ENCODE results near the gene ATP8A2. TPM values are rescaled to one million over a fixed set of nuclear protein-coding genes. Genes with fewer than 3 reads are reported as not detected.

Gene ATP8A2
- total RNA-seq, 6 donors from 2014 or later: 0.55 to 1.5 (median 0.87) TPM

DNA sequence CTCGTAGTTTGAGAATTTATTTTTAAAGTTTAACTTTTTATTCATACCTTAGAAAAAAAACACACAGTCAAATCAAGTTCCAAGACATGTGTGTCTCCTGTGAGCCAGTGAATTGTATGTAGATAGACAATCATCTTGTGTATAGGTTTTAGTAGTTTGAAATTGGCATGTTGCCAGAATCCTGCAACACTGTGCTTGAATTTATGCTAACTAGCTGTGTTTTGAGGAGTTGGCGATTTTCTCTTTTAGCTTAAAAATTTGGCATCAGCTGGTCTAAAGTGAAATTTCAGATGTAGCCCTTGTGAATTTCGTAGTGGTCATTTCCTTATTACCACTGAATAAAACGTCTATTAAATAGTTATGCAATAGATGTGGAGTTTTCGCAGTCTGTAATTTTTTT, 213.2 kb downstream of the ATP8A2 start:
- ATAC-seq (ENCODE audit: low FRiP score in 2 of 2): no peak
- WGBS, 2 donors: 62 to 69% methylated on average over 5 of the region's 5 CpGs
- Histone ChIP-seq H3K27ac (no peak overlapping the region), H3K27me3 (no peaks in the 10 kb centered on the region), H3K4me3 (no peak overlapping the region), H3K4me1 (no peaks in the 10 kb centered on the region), H3K9me3 (no peaks in the 10 kb centered on the region), H3K36me3 (no peaks in the 10 kb centered on the region)
- no peak for DNase-seq
- TF ChIP-seq, protein P1, sequence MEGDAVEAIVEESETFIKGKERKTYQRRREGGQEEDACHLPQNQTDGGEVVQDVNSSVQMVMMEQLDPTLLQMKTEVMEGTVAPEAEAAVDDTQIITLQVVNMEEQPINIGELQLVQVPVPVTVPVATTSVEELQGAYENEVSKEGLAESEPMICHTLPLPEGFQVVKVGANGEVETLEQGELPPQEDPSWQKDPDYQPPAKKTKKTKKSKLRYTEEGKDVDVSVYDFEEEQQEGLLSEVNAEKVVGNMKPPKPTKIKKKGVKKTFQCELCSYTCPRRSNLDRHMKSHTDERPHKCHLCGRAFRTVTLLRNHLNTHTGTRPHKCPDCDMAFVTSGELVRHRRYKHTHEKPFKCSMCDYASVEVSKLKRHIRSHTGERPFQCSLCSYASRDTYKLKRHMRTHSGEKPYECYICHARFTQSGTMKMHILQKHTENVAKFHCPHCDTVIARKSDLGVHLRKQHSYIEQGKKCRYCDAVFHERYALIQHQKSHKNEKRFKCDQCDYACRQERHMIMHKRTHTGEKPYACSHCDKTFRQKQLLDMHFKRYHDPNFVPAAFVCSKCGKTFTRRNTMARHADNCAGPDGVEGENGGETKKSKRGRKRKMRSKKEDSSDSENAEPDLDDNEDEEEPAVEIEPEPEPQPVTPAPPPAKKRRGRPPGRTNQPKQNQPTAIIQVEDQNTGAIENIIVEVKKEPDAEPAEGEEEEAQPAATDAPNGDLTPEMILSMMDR (IDR thresholded peaks at IDR 0.05): no peak
- TF ChIP-seq POLR2AphosphoS5 (IDR thresholded peaks at IDR 0.05): no peak
- TF ChIP-seq POLR2A (IDR thresholded peaks at IDR 0.05): no peak
- no peak for TF ChIP-seq EP300 (IDR thresholded peaks at IDR 0.05)

DNA sequence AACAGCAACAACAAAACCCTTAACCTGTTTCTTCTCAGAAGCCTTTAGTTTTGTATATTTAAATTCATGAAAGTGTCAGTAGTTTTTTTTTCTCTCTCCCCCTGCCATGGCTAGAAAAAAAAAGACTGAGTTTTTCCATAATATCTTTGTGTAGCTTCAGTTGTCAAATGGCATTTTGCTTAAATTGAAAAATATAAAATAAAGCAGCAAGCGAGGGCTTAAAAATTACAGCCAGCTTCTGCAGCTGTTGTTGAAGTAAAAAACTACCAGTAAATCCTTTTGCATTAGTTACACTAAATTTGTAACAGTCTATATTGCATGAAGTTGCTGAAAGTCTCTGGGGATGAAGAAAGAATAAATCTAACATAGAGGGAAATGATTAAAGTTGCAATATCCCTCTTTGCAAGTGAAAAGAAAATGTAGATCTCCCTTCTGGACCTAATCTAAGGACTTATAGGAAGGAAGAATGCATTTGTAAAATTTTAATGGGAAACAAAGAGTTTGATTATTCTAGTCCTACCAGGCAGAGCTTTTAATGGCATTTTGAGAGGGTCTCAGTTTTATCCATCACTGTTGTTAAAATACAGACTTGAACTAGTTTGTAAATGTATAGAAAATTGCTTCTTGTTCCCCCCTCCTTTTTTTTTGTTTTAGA, 215.7 kb downstream of the ATP8A2 start:
- H3K9me3 ChIP-seq: no peaks in the 10 kb centered on the region
- 71 to 82% methylated on average over 1 of the region's 1 CpG for WGBS, 2 donors
- H3K4me3 ChIP-seq: no peak overlapping the region

DNA sequence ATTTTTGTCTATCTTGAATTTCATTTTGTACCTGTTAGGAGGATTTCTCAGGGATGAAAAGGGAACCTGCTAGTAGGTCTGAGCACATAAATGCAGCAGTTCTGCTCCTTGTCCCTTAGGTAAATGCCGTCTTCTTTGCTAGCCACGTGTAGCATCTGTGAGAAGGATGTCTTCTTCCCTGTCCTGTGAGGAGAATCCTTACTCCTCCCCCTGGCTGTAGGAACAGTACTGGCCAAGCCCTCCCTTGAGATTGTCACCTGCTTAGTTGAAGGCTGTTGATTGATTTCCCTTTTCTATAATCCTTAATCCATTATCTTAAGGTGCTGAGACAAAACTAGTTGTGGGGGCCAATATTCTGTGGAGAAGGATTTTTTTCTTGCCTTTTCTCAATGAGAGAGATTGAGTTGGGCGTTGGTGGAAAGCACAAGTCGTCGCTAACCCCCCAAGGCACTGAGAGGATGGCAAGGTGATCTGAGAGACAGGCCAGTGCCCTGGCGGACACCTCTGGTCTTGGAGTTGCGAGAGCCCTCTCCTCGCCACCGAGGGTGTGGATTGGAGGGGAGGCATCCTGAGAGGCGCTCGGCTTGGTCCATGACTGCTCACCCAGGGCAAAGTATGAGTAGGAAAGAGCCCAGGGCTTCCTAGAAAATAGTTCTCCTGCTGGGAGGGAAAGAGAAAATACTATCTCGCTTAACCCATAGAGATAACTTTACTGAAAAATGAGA, 216.7 kb downstream of the ATP8A2 start:
- TF ChIP-seq, protein P1 (IDR thresholded peaks at IDR 0.05): no peak
- TF ChIP-seq POLR2AphosphoS5 (IDR thresholded peaks at IDR 0.05) (no peak), POLR2A (IDR thresholded peaks at IDR 0.05) (no peak), EP300 (IDR thresholded peaks at IDR 0.05) (no peak)
- H3K4me3 ChIP-seq: no peak overlapping the region
- H3K4me1 ChIP-seq: no peaks in the 10 kb centered on the region
- no peaks in the 10 kb centered on the region for H3K27me3 ChIP-seq
- no peak overlapping the region for H3K27ac ChIP-seq
- no peak for ATAC-seq (ENCODE audit: low FRiP score in 2 of 2)
- H3K9me3 ChIP-seq: no peaks in the 10 kb centered on the region
- peak in 1 of 2 donors; percentile 20 for DNase-seq
- 80 to 83% methylated on average over 12 of the region's 12 CpGs for WGBS, 2 donors
- H3K36me3 ChIP-seq: no peaks in the 10 kb centered on the region

More for the DNA sequence above, 215.7 kb downstream of the ATP8A2 start:
- TF ChIP-seq POLR2AphosphoS5 (IDR thresholded peaks at IDR 0.05) (no peak), POLR2A (IDR thresholded peaks at IDR 0.05) (no peak), EP300 (IDR thresholded peaks at IDR 0.05) (no peak)
- TF ChIP-seq, protein P1 (IDR thresholded peaks at IDR 0.05): no peak
- DNase-seq: no peak
- Histone ChIP-seq H3K36me3 (no peaks in the 10 kb centered on the region), H3K27me3 (no peaks in the 10 kb centered on the region), H3K4me1 (no peaks in the 10 kb centered on the region), H3K27ac (no peak overlapping the region)
- ATAC-seq (ENCODE audit: low FRiP score in 2 of 2): no peak

DNA sequence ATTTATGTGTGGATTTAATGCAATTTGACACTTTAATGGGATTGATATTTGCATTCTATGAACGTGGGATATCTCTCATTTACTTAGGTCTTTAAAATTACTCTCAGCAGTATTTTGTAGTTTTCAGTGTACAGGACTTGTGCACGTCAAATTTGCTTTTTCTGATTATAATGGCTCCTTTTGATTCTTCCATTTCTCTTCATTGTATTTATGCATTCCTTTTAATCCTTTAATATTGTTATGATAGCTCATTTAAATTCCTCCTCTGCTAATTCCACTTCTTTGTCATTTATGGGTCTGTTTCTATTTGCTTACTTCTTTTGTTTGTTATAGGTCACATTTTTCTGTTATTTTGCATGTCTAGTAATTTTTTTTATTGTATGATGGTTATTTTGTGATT, 226.6 kb downstream of the ATP8A2 start:
- Histone ChIP-seq H3K9me3 (no peaks in the 10 kb centered on the region), H3K36me3 (no peaks in the 10 kb centered on the region), H3K27me3 (no peaks in the 10 kb centered on the region), H3K27ac (no peak overlapping the region), H3K4me3 (no peak overlapping the region), H3K4me1 (no peaks in the 10 kb centered on the region)
- TF ChIP-seq EP300 (IDR thresholded peaks at IDR 0.05) (no peak), POLR2A (IDR thresholded peaks at IDR 0.05) (no peak), POLR2AphosphoS5 (IDR thresholded peaks at IDR 0.05) (no peak)
- TF ChIP-seq, protein P1 (IDR thresholded peaks at IDR 0.05): no peak
- no peak for DNase-seq
- WGBS, 2 donors: 71 to 88% methylated on average over 2 of the region's 2 CpGs
- no peak for ATAC-seq (ENCODE audit: low FRiP score in 2 of 2)

All from upper lobe of left lung (tissue), 6 donors.